HCT116 (cell line): ENCODE data around the gene BCAR3. TPM values are rescaled to one million over a fixed set of nuclear protein-coding genes. Genes with fewer than 3 reads are reported as not detected.

Experiments used
- ATAC-seq: fragments of 200-7000 bp; cut with Tn5 transposase; 2 replicates; pipeline ENCODE4 v1.9.1; 2020; ENCODE audit warnings: mild to moderate bottlenecking, moderate library complexity
- BruUV-seq: library from RNA; stranded (reverse); fragments of 400-500 nt; replicated peaks from 2 replicates; lab custom pipeline; 2021; lab: Mats Ljungman, UMichigan
- CTCF ChIA-PET: fragments of 300-600 bp; sonication (Branson Sonifier 250); formaldehyde crosslinking; loops from one replicate; lab custom pipeline; 2021; ENCODE audit warnings: antibody characterized with exemption; lab: Charles Lee
- POLR2A ChIA-PET: fragments of 300-600, 350-600 bp; sonication (Branson Sonifier 250); formaldehyde crosslinking; loops from one replicate; lab custom pipeline; 2021; ENCODE audit warnings: antibody characterized with exemption; lab: Charles Lee
- RAD21 ChIA-PET, 2 experiments: fragments of 300-600 bp; sonication (Branson Sonifier 250); formaldehyde crosslinking; loops; one replicate each; lab custom pipeline; 2023; ENCODE audit warnings: low total read pairs in 2 of 2; ENCODE audit not compliant: uncharacterized antibody in 2 of 2, unreplicated experiment in 2 of 2, low non-redundant PET in 1 of 2; lab: Charles Lee
- DNase-seq: peaks from one replicate; pipeline ENCODE4 v3.0.0-alpha.2; 2010; ENCODE audit warnings: low read depth, low spot score
- H2AFZ ChIP-seq: fragments of 200-600 bp; shearing (Covaris generic), sonication (generic); 2 replicates; pipeline ENCODE4 v1.6.1; 2017; ENCODE audit warnings: low read depth, mixed run types, mixed read lengths, antibody characterized with exemption, low read length; ENCODE audit not compliant: poor library complexity, severe bottlenecking
- H3K27ac ChIP-seq: 2 replicates; pipeline ENCODE4 v1.5.1; 2012; ENCODE audit warnings: low read depth, low read length
- H3K27me3 ChIP-seq: fragments of 200-600 bp; sonication (generic); 2 replicates; pipeline ENCODE4 v1.6.1; 2016; ENCODE audit warnings: mixed run types, low read length, mixed read lengths; ENCODE audit not compliant: insufficient read depth
- H3K36me3 ChIP-seq, 2 experiments: fragments of 200-500 bp in 1 of 2; fragments of 200-600 bp in 1 of 2; sonication (Bioruptor generic) in 1 of 2; sonication (generic) in 1 of 2; 2 replicates each; pipeline versions ENCODE4 v1.5.1 to v1.6.1; 2014 to 2016; ENCODE audit warnings: low read length in 2 of 2, inconsistent platforms in 1 of 2, mixed read lengths in 1 of 2, mixed run types in 1 of 2; ENCODE audit not compliant: insufficient read depth in 2 of 2, control insufficient read depth in 1 of 2
- H3K4me1 ChIP-seq, 2 experiments: fragments of 200-600 bp in 1 of 2; sonication (generic) in 1 of 2; 2 replicates each; pipeline versions ENCODE4 v1.5.1 to v1.6.1; 2012 to 2017; ENCODE audit warnings: low read length in 2 of 2, inconsistent platforms in 1 of 2, mild to moderate bottlenecking in 1 of 2, mixed read lengths in 1 of 2, mixed run types in 1 of 2, moderate library complexity in 1 of 2; ENCODE audit not compliant: insufficient read depth in 2 of 2, control insufficient read depth in 1 of 2
- H3K4me2 ChIP-seq: fragments of 200-600 bp; sonication (generic); 2 replicates; pipeline ENCODE4 v1.6.1; 2017; ENCODE audit warnings: mixed run types, low read length, mixed read lengths
- H3K4me3 ChIP-seq, 2 experiments: fragments of 200-600 bp in 1 of 2; sonication (generic) in 1 of 2; replicated peaks in 1 of 2; 2 replicates each; pipeline ENCODE4 v1.5.1; 2011 to 2016; ENCODE audit warnings: low read length in 2 of 2, control low read depth in 1 of 2, low read depth in 1 of 2, mild to moderate bottlenecking in 1 of 2, mixed read lengths in 1 of 2, mixed run types in 1 of 2
- H3K79me2 ChIP-seq: fragments of 200-600 bp; sonication (generic); 2 replicates; pipeline ENCODE4 v1.6.1; 2017; ENCODE audit warnings: mild to moderate bottlenecking, mixed run types, low read length, moderate library complexity, mixed read lengths; ENCODE audit not compliant: insufficient read depth
- H3K9ac ChIP-seq: fragments of 200-600 bp; sonication (generic); 2 replicates; pipeline ENCODE4 v1.6.1; 2016; ENCODE audit warnings: low read length, mixed read lengths
- H3K9me2 ChIP-seq: fragments of 200-600 bp; sonication (generic), shearing (Covaris generic); 2 replicates; pipeline ENCODE4 v1.6.1; 2017; ENCODE audit warnings: mixed run types, mild to moderate bottlenecking, moderate library complexity; ENCODE audit not compliant: insufficient read depth
- H3K9me3 ChIP-seq, 2 experiments: fragments of 200-500 bp in 1 of 2; fragments of 200-600 bp in 1 of 2; sonication (Bioruptor generic) in 1 of 2; sonication (generic) in 1 of 2; 2 replicates each; pipeline ENCODE4 v1.6.1; 2014 to 2017; ENCODE audit warnings: low read length in 2 of 2, mixed read lengths in 2 of 2, inconsistent platforms in 1 of 2, low read depth in 1 of 2, mild to moderate bottlenecking in 1 of 2, mixed run types in 1 of 2, moderate library complexity in 1 of 2; ENCODE audit not compliant: control insufficient read depth in 1 of 2, insufficient read depth in 1 of 2
- H4K20me1 ChIP-seq: fragments of 200-600 bp; sonication (generic), shearing (Covaris generic); 2 replicates; pipeline ENCODE4 v1.6.1; 2017; ENCODE audit warnings: mixed run types, mild to moderate bottlenecking, moderate library complexity; ENCODE audit not compliant: insufficient read depth
- CEBPB ChIP-seq: IDR thresholded peaks from 2 replicates; pipeline ENCODE4 v1.6.1; 2012; ENCODE audit warnings: low read depth
- EZH2 ChIP-seq: fragments of 200-600 bp; sonication (generic); IDR thresholded peaks from 2 replicates; pipeline ENCODE4 v1.6.1; 2017; ENCODE audit warnings: antibody characterized with exemption, mixed run types
- FOSL1 ChIP-seq: IDR thresholded peaks from 2 replicates; pipeline ENCODE4 v1.6.1; 2012; ENCODE audit warnings: low read depth
- POLR2AphosphoS5 ChIP-seq: IDR thresholded peaks from 2 replicates; pipeline ENCODE4 v1.6.1; 2011; ENCODE audit warnings: mild to moderate bottlenecking, low read depth, low read length, moderate library complexity
- ZBTB33 ChIP-seq: IDR thresholded peaks from 2 replicates; pipeline ENCODE4 v1.6.1; 2011; ENCODE audit warnings: mild to moderate bottlenecking, low read length, moderate library complexity; ENCODE audit not compliant: insufficient replicate concordance; ENCODE audit errors: extremely low read depth
- intact Hi-C: fragments of 100-400 bp; cut with micrococcal nuclease; formaldehyde crosslinking; loops from 2 replicates; pipeline ENCODE4 v1.10.0; 2022
- total RNA-seq: library from RNA; stranded (reverse); gene quantifications from one replicate; pipeline ENCODE4 v1.2.1, GENCODE V29; 2021; ENCODE audit not compliant: unreplicated experiment

The BCAR3 gene
- total RNA-seq, 1 experiment from 2014 or later: 24.5 TPM

- CTCF ChIA-PET: interaction anchor here (0.9 to 1.4 kb wide), 2 partner anchors 44 to 140 kb away, joined by 4 read pairs; no protein-coding TSS in a partner anchor
- RAD21 ChIA-PET: interaction anchor here in 1 of 2 experiments (1.0 kb wide), 1 partner anchor 140 kb away, joined by 3 read pairs; no protein-coding TSS in a partner anchor
- DNase-seq: no peak
- ATAC-seq: no peak
- Histone ChIP-seq H4K20me1 (peaks cover 18% of the 10 kb centered on the region; the same call in 1 of the 2 replicates), H3K36me3 (peaks cover 0 to 50% of the 10 kb centered on the region in 2 experiments; a peak in 2 of 4 replicates), H3K27ac (no peak overlapping the region), H3K9me3 (no peaks in the 10 kb centered on the region), H3K4me2 (no peak overlapping the region), H3K4me1 (peaks cover 33 to 72% of the 10 kb centered on the region in 2 experiments), H3K4me3 (no peak overlapping the region), H3K79me2 (peaks cover 96% of the 10 kb centered on the region), H3K9ac (no peak overlapping the region), H3K27me3 (no peaks in the 10 kb centered on the region), H2AFZ (no peak overlapping the region), H3K9me2 (no peaks in the 10 kb centered on the region)
- BruUV-seq: no TSS peak
- POLR2A ChIA-PET: interaction anchor here (1.2 to 1.3 kb wide), 2 partner anchors 8 to 20 kb away, joined by 4 read pairs; partner anchors contain the start of gene BCAR3
- intact Hi-C loops: no loop called here
- TF ChIP-seq EZH2 (no peak), CEBPB (no peak; the same call in 1 of the 2 replicates), POLR2AphosphoS5 (no peak), FOSL1 (no peak), ZBTB33 (no peak)
Measured at GRCh38 chr1:93673163-93673829, 8.3 kb downstream of the BCAR3 start.
